Neural cell (in vitro differentiated cells): Measurements from ENCODE around the gene CC2D1A. TPM values are rescaled to one million over a fixed set of nuclear protein-coding genes. Genes with fewer than 3 reads are reported as not detected.

Source experiments
- H2AFZ ChIP-seq: fragments of 200-600, 300-800 bp; sonication (generic), shearing (Covaris generic); 2 replicates; pipeline ENCODE4 v1.6.0; 2014; ENCODE audit warnings: low read depth, mild to moderate bottlenecking, antibody characterized with exemption, low read length, moderate library complexity
- H3F3A ChIP-seq: fragments of 200-600 bp; shearing (Covaris generic); 2 replicates; pipeline ENCODE4 v1.6.1; 2016; ENCODE audit warnings: mild to moderate bottlenecking, moderate library complexity, mixed read lengths, antibody characterized with exemption, low read length; ENCODE audit not compliant: insufficient read depth, poor library complexity, severe bottlenecking
- H3K27ac ChIP-seq: fragments of 200-600, 300-800 bp; sonication (generic), shearing (Covaris generic); 2 replicates; pipeline ENCODE4 v1.5.1; 2014; ENCODE audit warnings: mild to moderate bottlenecking, low read length, moderate library complexity
- H3K27me3 ChIP-seq: fragments of 300-800, 200-600 bp; sonication (generic), shearing (Covaris generic); 2 replicates; pipeline ENCODE4 v1.6.0; 2014; ENCODE audit warnings: mild to moderate bottlenecking, low read depth, low read length, moderate library complexity; ENCODE audit not compliant: insufficient read depth
- H3K36me3 ChIP-seq: fragments of 300-800, 200-600 bp; sonication (generic), shearing (Covaris generic); 2 replicates; pipeline ENCODE4 v1.5.1; 2014; ENCODE audit warnings: mild to moderate bottlenecking, antibody characterized with exemption, low read length, moderate library complexity; ENCODE audit not compliant: insufficient read depth
- H3K4me2 ChIP-seq: fragments of 300-800, 200-600 bp; sonication (generic), shearing (Covaris generic); 2 replicates; pipeline ENCODE4 v1.6.0; 2014; ENCODE audit warnings: mild to moderate bottlenecking, low read length
- H3K4me3 ChIP-seq: fragments of 300-800, 200-600 bp; sonication (generic), shearing (Covaris generic); 2 replicates; pipeline ENCODE4 v1.5.1; 2014; ENCODE audit warnings: mild to moderate bottlenecking, low read length, moderate library complexity
- H3K79me2 ChIP-seq: fragments of 200-600 bp; shearing (Covaris generic); replicated peaks from 2 replicates; pipeline ENCODE4 v1.6.0; 2014; ENCODE audit warnings: mild to moderate bottlenecking, low read length, moderate library complexity; ENCODE audit not compliant: insufficient read depth
- H3K9ac ChIP-seq: fragments of 300-800, 200-600 bp; sonication (generic), shearing (Covaris generic); 2 replicates; pipeline ENCODE4 v1.6.1; 2016; ENCODE audit warnings: mild to moderate bottlenecking, low read length, mixed read lengths
- H3K9me2 ChIP-seq: fragments of 200-600 bp; shearing (Covaris generic); 2 replicates; pipeline ENCODE4 v1.6.1; 2016; ENCODE audit warnings: mild to moderate bottlenecking, low read length, mixed read lengths; ENCODE audit not compliant: insufficient read depth
- H3K9me3 ChIP-seq: fragments of 200-600, 300-800 bp; sonication (generic), shearing (Covaris generic); 2 replicates; pipeline ENCODE4 v1.6.1; 2016; ENCODE audit warnings: mild to moderate bottlenecking, mixed run types, low read length, moderate library complexity, mixed read lengths
- H4K20me1 ChIP-seq: fragments of 200-600 bp; shearing (Covaris generic); 2 replicates; pipeline ENCODE4 v1.6.1; 2016; ENCODE audit warnings: mild to moderate bottlenecking, mixed run types; ENCODE audit not compliant: insufficient read depth
- EP300 ChIP-seq: fragments of 450-650 bp; conservative IDR thresholded peaks from 2 replicates; pipeline ENCODE4 v1.6.1; 2014; ENCODE audit warnings: antibody characterized with exemption, mild to moderate bottlenecking, moderate library complexity; ENCODE audit not compliant: poor library complexity, severe bottlenecking
- EZH2 ChIP-seq: fragments of 200-600, 300-800 bp; shearing (Covaris generic), sonication (generic); IDR thresholded peaks from 2 replicates; pipeline ENCODE4 v1.6.1; 2014; ENCODE audit warnings: antibody characterized with exemption, low read length, borderline replicate concordance, mild to moderate bottlenecking; ENCODE audit not compliant: insufficient read depth, poor library complexity, severe bottlenecking
- MXI1 ChIP-seq: fragments of 450-650 bp; conservative IDR thresholded peaks from 2 replicates; pipeline ENCODE4 v1.6.1; 2014; ENCODE audit warnings: antibody characterized with exemption, mild to moderate bottlenecking; ENCODE audit not compliant: poor library complexity, severe bottlenecking
- POLR2AphosphoS5 ChIP-seq: IDR thresholded peaks from 2 replicates; pipeline ENCODE4 v1.6.1; 2012
- RAD21 ChIP-seq: fragments of 450-650 bp; conservative IDR thresholded peaks from 2 replicates; pipeline ENCODE4 v1.6.1; 2014; ENCODE audit warnings: antibody characterized with exemption, mild to moderate bottlenecking, moderate library complexity
- SMC3 ChIP-seq: fragments of 450-650 bp; conservative IDR thresholded peaks from 2 replicates; pipeline ENCODE4 v1.6.1; 2014; ENCODE audit warnings: antibody characterized with exemption, mild to moderate bottlenecking, moderate library complexity; ENCODE audit not compliant: poor library complexity
- TAF1 ChIP-seq: IDR thresholded peaks from 2 replicates; pipeline ENCODE4 v1.6.1; 2012; ENCODE audit warnings: low read depth
- polyA minus RNA-seq: library from RNA; depleted of rRNA, polyadenylated mRNA; stranded (reverse); fragments of >200 nt; gene quantifications from 2 replicates; pipeline ENCODE4 v1.2.3, GENCODE V29; 2014
- polyA plus RNA-seq: library from polyadenylated mRNA; depleted of rRNA; stranded (reverse); fragments of >200 nt; gene quantifications from 2 replicates; pipeline ENCODE4 v1.2.3, GENCODE V29; 2014
- TF ChIP-seq, protein P1 (sequence below): IDR thresholded peaks from 2 replicates; pipeline ENCODE4 v1.6.1; 2012; ENCODE audit warnings: borderline replicate concordance
- TF ChIP-seq, protein P2 (sequence below): fragments of 450-650 bp; IDR thresholded peaks from 2 replicates; pipeline ENCODE4 v1.5.1; 2014; ENCODE audit warnings: antibody characterized with exemption, mild to moderate bottlenecking, moderate library complexity; ENCODE audit not compliant: poor library complexity, severe bottlenecking

The CC2D1A gene
- 24.5 and 26.9 TPM in 2 replicates for polyA plus RNA-seq
- 10.7 and 11.1 TPM in 2 replicates for polyA minus RNA-seq

DNA sequence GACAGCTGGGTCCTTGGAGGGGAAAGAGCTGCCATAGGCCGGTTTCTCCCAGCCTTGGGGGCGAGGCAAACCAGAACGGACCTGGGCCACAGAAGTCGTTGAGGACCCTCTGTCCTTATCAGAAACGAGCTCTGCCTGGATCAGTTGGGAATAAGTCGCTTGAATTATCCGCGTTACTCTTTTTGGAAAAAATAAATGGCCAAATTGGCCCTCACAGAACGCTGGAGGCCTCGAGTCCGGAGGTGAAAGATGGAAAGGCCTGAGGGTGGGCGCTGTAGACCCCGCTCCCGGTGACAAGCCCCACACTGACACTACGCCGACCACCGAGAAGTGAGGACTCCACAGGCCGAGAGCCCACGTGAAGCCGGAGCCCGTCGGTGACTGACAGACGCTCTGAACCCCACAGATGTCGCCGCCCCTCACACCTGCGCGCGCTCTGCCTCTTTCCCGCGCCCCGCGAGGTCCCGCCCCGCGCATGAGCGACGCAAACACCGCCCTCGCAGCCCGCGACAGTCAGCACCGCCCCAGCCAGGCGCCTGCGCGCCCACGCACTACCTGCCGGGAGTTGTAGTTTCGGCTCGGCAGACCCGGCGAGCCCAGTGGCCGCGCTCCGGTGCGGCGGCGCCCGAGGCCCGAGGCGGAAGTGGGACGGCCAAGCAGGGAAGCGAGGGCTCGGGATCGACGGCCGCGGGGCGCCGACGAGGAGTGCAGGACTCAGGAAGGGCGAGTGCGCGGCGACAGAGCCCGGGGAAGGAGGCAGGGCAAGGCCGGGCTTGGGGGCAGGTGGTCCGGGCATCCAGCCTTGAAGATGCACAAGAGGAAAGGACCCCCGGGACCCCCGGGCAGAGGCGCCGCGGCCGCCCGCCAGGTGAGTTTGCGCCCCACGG is at the start of gene CC2D1A, which contains the start of gene BRME1:
TSS of gene CC2D1A (plus strand) at position 568 of the 887 bp plus-strand sequence. CDS start at position 809, 241 bp downstream.
TSS of gene BRME1 (minus strand) at position 484 of the 887 bp plus-strand sequence. CDS start 1,225 bp downstream, outside the sequence.
- H3K27ac ChIP-seq: no peak within 1 kb of the TSS
- H3K4me3 ChIP-seq: peak within 1 kb of the TSS; percentile 91
- H3K9me2 ChIP-seq: no peaks in the 10 kb centered on the region
- H4K20me1 ChIP-seq: no peaks in the 10 kb centered on the region
- peak within 1 kb of the TSS; percentile 85 for H3K4me2 ChIP-seq
- H3K9ac ChIP-seq: peak within 1 kb of the TSS; percentile 80
- H3K36me3 ChIP-seq: no peaks in the 10 kb centered on the region
- TF ChIP-seq MXI1: no peak
- peak; percentile 16 for TF ChIP-seq SMC3
- TF ChIP-seq EP300: peak; percentile 19
- TF ChIP-seq RAD21: peak; percentile 37
- no peak for TF ChIP-seq EZH2
- TF ChIP-seq, protein P1, sequence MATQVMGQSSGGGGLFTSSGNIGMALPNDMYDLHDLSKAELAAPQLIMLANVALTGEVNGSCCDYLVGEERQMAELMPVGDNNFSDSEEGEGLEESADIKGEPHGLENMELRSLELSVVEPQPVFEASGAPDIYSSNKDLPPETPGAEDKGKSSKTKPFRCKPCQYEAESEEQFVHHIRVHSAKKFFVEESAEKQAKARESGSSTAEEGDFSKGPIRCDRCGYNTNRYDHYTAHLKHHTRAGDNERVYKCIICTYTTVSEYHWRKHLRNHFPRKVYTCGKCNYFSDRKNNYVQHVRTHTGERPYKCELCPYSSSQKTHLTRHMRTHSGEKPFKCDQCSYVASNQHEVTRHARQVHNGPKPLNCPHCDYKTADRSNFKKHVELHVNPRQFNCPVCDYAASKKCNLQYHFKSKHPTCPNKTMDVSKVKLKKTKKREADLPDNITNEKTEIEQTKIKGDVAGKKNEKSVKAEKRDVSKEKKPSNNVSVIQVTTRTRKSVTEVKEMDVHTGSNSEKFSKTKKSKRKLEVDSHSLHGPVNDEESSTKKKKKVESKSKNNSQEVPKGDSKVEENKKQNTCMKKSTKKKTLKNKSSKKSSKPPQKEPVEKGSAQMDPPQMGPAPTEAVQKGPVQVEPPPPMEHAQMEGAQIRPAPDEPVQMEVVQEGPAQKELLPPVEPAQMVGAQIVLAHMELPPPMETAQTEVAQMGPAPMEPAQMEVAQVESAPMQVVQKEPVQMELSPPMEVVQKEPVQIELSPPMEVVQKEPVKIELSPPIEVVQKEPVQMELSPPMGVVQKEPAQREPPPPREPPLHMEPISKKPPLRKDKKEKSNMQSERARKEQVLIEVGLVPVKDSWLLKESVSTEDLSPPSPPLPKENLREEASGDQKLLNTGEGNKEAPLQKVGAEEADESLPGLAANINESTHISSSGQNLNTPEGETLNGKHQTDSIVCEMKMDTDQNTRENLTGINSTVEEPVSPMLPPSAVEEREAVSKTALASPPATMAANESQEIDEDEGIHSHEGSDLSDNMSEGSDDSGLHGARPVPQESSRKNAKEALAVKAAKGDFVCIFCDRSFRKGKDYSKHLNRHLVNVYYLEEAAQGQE: no peak
- no peak for TF ChIP-seq TAF1
- peak; percentile 66 for TF ChIP-seq POLR2AphosphoS5
- TF ChIP-seq, protein P2, sequence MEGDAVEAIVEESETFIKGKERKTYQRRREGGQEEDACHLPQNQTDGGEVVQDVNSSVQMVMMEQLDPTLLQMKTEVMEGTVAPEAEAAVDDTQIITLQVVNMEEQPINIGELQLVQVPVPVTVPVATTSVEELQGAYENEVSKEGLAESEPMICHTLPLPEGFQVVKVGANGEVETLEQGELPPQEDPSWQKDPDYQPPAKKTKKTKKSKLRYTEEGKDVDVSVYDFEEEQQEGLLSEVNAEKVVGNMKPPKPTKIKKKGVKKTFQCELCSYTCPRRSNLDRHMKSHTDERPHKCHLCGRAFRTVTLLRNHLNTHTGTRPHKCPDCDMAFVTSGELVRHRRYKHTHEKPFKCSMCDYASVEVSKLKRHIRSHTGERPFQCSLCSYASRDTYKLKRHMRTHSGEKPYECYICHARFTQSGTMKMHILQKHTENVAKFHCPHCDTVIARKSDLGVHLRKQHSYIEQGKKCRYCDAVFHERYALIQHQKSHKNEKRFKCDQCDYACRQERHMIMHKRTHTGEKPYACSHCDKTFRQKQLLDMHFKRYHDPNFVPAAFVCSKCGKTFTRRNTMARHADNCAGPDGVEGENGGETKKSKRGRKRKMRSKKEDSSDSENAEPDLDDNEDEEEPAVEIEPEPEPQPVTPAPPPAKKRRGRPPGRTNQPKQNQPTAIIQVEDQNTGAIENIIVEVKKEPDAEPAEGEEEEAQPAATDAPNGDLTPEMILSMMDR: no peak
- peak within 1 kb of the TSS; percentile 66 for H2AFZ ChIP-seq
- H3K79me2 ChIP-seq: peaks cover 4% of the 10 kb centered on the region
- no peaks in the 10 kb centered on the region for H3K9me3 ChIP-seq
- H3F3A ChIP-seq: no peaks in the 10 kb centered on the region
- no peaks in the 10 kb centered on the region for H3K27me3 ChIP-seq

DNA sequence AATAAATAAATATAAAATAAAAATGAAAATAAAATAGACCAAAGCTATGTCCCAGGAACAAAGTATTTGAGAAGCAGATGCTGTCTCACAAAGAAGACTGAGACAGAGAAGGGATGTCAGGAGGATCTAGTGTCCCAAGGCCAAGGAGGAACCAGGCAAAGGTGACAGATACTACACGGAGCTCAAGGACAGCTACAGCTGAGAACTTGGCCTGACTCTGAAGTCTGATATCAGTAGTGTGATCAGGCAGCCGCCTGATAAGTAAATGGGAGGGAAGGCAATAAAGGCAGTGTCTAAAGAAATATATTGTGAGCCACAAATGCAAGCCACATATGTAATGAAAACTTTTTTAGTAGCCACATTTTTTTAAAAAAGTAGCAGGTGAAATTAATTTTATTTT is 49.5 kb upstream of the CC2D1A start:
- no peak overlapping the region for H2AFZ ChIP-seq
- H3K9me3 ChIP-seq: no peaks in the 10 kb centered on the region
- TF ChIP-seq RAD21 (no peak), EZH2 (no peak), POLR2AphosphoS5 (no peak), MXI1 (no peak), TAF1 (no peak), SMC3 (no peak), EP300 (no peak)
- TF ChIP-seq, protein P1: no peak

More for the DNA sequence above, 49.5 kb upstream of the CC2D1A start:
- no peaks in the 10 kb centered on the region for H3K36me3 ChIP-seq
- H3K79me2 ChIP-seq: no peaks in the 10 kb centered on the region
- H3K9ac ChIP-seq: no peak overlapping the region
- no peaks in the 10 kb centered on the region for H4K20me1 ChIP-seq
- no peaks in the 10 kb centered on the region for H3K9me2 ChIP-seq
- no peak overlapping the region for H3K27ac ChIP-seq
- no peak overlapping the region for H3K4me3 ChIP-seq
- no peak overlapping the region for H3K4me2 ChIP-seq
- H3K27me3 ChIP-seq: no peaks in the 10 kb centered on the region
- H3F3A ChIP-seq: no peaks in the 10 kb centered on the region
